ENCODE results near the gene GALNT16. TPM values are rescaled to one million over a fixed set of nuclear protein-coding genes. Genes with fewer than 3 reads are reported as not detected.
"Not testable (repeated sequence)": the region's sequence is repeated elsewhere in the genome, so short reads cannot be mapped to it uniquely, and the experiment has no call there.

Gene GALNT16
- total RNA-seq, 1 donor from 2014 or later, result not detected

- FAIRE-seq (no peak), DNase-seq (ENCODE audit: low read depth) (no peak)
- no peak for TF ChIP-seq CTCF (IDR thresholded peaks at IDR 0.05; ENCODE audit: insufficient read depth, low read length, severe bottlenecking)
- no peaks in the 10 kb centered on the region for H3K36me3 ChIP-seq (ENCODE audit: control insufficient read depth, insufficient read depth, low read length)
- H3K4me3 ChIP-seq (ENCODE audit: low read depth, low read length), result no peak overlapping the region
- H3K27me3 ChIP-seq (ENCODE audit: control insufficient read depth, insufficient read depth, low read length), result peaks cover 2% of the 10 kb centered on the region
Observed at GRCh38 chr14:69287098-69288010, 27.4 kb downstream of the GALNT16 start.

- peak; percentile 19 for TF ChIP-seq CTCF (IDR thresholded peaks at IDR 0.05; ENCODE audit: insufficient read depth, low read length, severe bottlenecking)
- Histone ChIP-seq H3K27me3 (ENCODE audit: control insufficient read depth, insufficient read depth, low read length) (peaks cover under 1% of the 10 kb centered on the region), H3K36me3 (ENCODE audit: control insufficient read depth, insufficient read depth, low read length) (no peaks in the 10 kb centered on the region), H3K4me3 (ENCODE audit: low read depth, low read length) (no peak overlapping the region)
- no peak for FAIRE-seq
- DNase-seq (ENCODE audit: low read depth), result no peak
Observed at GRCh38 chr14:69288011-69288771, 28.2 kb downstream of the GALNT16 start.

DNA sequence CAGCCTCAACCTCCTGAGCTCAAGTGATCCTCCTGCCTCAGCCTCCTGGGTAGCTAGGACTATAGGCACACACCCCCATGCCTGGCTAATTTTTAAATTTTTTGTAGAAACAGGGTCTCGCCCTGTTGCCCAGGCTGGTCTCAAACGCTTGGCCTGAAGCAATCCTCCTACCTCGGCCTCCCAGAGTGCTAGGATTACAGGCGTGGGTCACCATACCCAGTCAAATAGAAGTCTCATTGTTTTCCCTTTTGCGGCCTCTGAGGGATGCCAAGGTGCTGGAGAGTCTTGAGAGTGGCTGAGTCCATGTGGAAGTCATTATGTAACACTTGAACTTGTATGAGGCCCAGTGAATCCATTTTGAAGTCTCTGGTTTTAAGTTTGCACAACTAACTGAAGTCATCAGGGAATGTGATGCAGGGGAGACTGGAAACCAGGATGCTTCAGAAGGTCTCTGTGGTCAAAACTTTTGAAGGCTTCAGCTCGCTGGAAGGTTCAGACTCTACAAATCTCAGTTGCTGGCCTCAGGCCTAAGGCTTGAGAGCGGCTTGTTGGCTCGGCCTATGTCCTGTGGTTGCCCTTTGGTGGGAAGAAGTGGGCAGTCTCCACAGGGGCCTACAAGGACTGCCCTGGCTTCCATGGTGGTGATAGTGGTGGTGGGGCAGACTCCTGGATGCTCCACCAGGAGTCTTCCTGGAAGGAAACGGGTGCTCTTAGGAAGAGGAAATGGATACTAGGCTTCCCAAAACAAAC is 29.2 kb downstream of the GALNT16 start:
- H3K36me3 ChIP-seq (ENCODE audit: control insufficient read depth, insufficient read depth, low read length), result no peaks in the 10 kb centered on the region
- TF ChIP-seq CTCF (IDR thresholded peaks at IDR 0.05; ENCODE audit: insufficient read depth, low read length, severe bottlenecking), result no peak
- no peak overlapping the region for H3K4me3 ChIP-seq (ENCODE audit: low read depth, low read length)
- H3K27me3 ChIP-seq (ENCODE audit: control insufficient read depth, insufficient read depth, low read length), result no peaks in the 10 kb centered on the region
- FAIRE-seq (peak; percentile 23), DNase-seq (ENCODE audit: low read depth) (no peak)

DNA sequence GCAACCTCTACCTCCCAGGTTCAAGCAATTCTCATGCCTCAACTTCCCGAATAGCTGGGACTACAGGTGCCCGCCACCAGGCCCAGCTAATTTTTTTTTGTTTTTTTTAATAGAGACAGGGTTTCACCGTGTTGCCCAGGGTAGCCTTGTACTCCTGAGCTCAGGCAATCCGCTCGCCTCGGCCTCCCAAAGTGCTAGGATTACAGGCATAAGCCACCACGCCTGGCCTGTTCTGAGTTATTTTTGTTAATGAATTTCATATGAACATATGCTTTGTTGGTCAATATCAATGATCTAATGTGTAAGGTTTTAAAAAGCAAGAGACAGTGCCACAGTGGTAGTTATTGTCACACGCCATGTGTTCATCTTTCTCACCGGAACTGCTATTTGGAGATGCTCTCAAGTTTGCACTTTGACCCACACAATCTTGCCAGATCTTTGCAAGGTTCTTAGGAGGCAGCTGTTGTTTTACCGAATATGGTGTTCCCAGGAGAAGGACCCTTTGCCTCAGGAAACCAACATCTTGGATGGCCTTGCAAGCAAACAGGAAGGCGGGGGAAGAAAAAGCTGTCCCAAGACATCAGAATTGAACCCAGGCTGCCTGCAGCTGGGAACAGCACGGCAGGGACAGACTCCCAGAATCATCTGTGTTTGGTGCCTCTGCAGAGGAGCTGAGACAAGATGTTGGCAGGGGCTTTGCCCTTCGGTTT is 30.0 kb downstream of the GALNT16 start:
- H3K36me3 ChIP-seq (ENCODE audit: control insufficient read depth, insufficient read depth, low read length), result no peaks in the 10 kb centered on the region
- DNase-seq (ENCODE audit: low read depth), result no peak
- TF ChIP-seq CTCF (IDR thresholded peaks at IDR 0.05; ENCODE audit: insufficient read depth, low read length, severe bottlenecking), result no peak
- FAIRE-seq, result no peak
- H3K4me3 ChIP-seq (ENCODE audit: low read depth, low read length), result no peak overlapping the region
- no peaks in the 10 kb centered on the region for H3K27me3 ChIP-seq (ENCODE audit: control insufficient read depth, insufficient read depth, low read length)

DNA sequence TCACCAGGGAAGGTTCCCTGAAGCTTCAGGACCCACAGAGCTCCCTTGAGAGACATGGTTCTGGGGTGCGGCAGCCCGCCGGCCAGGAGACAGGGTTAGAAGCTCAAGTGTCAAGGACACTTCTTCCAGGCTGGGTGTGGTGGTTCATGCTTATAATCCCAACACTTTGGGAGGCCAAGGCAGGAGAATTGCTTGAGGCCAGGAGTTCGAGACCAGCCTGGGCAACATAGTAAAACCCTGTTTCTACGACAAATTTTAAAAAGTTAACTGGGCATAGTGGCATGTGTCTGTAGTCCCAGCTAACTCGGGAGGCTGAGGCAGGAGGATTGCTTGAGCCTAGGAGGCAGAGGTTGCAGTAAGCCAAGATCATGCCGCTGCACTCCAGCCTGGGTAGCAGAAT is 30.9 kb downstream of the GALNT16 start:
- not testable (repeated sequence) for H3K27me3 ChIP-seq (ENCODE audit: control insufficient read depth, insufficient read depth, low read length); H3K36me3 ChIP-seq (ENCODE audit: control insufficient read depth, insufficient read depth, low read length); FAIRE-seq; H3K4me3 ChIP-seq (ENCODE audit: low read depth, low read length); DNase-seq (ENCODE audit: low read depth)
